Muscle layer of duodenum (tissue), 2 donors: ENCODE results near the gene USP22.
"Not testable (repeated sequence)": the region's sequence is repeated elsewhere in the genome, so short reads cannot be mapped to it uniquely, and the experiment has no call there.

Experiments used
- H3K27ac ChIP-seq: one replicate; pipeline ENCODE4 v1.7.0; 2013; ENCODE audit warnings: mild to moderate bottlenecking, low read length
- H3K27me3 ChIP-seq: one replicate; pipeline ENCODE4 v1.7.0; 2013; ENCODE audit warnings: low read depth, mild to moderate bottlenecking, control low read depth, low read length
- H3K36me3 ChIP-seq, 2 donors: one replicate each; pipeline ENCODE4 v1.7.0; 2013; ENCODE audit warnings: low read length in 2 of 2, control low read depth in 1 of 2, mild to moderate bottlenecking in 1 of 2; ENCODE audit not compliant: insufficient read depth in 2 of 2, control insufficient read depth in 1 of 2
- H3K4me1 ChIP-seq, 2 donors: one replicate each; pipeline ENCODE4 v1.7.0; 2013; ENCODE audit warnings: low read length in 2 of 2, mild to moderate bottlenecking in 2 of 2, control low read depth in 1 of 2, moderate library complexity in 1 of 2; ENCODE audit not compliant: insufficient read depth in 2 of 2, control insufficient read depth in 1 of 2
- H3K4me3 ChIP-seq, 2 donors: one replicate each; pipeline ENCODE4 v1.7.0; 2013; ENCODE audit warnings: low read length in 2 of 2, low read depth in 1 of 2, mild to moderate bottlenecking in 1 of 2
- H3K9me3 ChIP-seq, 2 donors: one replicate each; pipeline ENCODE4 v1.7.0; 2013; ENCODE audit warnings: low read length in 2 of 2, control low read depth in 1 of 2, mild to moderate bottlenecking in 1 of 2; ENCODE audit not compliant: control insufficient read depth in 1 of 2
- donor health status: healthy.

USP22 gene

DNA sequence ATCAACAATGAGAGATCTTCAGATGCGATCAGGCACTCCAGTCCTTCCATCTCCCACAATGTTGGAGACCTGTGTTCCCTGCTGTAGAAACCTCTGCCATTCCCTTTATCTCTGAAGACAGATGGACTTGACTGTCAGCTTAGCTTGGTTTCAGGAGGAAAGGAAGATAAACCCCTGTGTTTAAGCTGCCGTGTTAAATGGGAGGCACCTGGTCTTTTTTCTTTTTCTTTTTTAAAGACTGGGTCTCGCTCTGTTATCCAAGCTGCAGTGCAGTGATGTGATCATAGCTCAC, 63.1 kb downstream of the USP22 start:
- no peak overlapping the region for H3K4me3 ChIP-seq
- H3K27ac ChIP-seq: no peak overlapping the region
- H3K36me3 ChIP-seq: no peaks in the 10 kb centered on the region
- H3K27me3 ChIP-seq: no peaks in the 10 kb centered on the region
- H3K4me1 ChIP-seq: no peaks in the 10 kb centered on the region
- no peaks in the 10 kb centered on the region for H3K9me3 ChIP-seq

DNA sequence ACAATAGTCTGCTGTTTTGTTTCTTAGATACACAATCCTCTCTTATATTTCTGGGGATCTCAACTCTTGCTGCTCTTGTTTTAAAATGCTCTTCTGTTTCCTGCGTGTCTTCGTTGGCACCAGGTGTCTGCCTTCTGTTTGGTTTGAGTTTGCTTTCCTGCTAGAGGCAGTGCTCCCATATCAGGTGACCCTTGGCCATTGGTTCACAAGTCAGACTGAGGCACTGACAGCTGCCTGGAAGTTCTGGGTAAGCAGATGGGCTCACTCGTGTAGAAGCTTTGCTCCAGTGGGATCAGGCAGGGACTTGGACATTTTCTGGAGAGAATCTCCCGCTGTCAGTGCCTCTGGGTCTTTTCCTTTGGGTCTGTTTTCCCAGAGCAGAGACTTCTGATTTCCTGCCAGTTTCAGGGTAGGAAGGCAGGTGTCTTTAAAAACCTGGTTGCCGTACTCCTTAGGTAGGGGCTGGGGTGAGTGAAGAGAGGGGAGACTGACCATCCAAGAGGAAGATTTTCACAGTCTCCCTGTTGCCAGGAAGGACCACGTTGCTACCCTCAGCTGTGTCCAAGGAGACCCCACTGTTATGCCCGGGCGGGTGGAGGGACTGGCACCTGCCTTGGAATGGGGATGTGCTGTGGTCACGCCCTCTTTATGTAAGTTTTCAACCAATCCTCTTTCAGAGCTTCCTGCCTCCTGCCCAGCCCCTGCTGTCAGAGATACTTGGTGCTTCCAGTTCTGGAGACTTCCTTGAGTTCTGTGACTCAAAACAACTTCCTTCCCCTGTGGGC, 63.6 kb downstream of the USP22 start:
- not testable (repeated sequence) for H3K27me3 ChIP-seq, H3K9me3 ChIP-seq, H3K4me1 ChIP-seq, H3K36me3 ChIP-seq, H3K27ac ChIP-seq, H3K4me3 ChIP-seq

DNA sequence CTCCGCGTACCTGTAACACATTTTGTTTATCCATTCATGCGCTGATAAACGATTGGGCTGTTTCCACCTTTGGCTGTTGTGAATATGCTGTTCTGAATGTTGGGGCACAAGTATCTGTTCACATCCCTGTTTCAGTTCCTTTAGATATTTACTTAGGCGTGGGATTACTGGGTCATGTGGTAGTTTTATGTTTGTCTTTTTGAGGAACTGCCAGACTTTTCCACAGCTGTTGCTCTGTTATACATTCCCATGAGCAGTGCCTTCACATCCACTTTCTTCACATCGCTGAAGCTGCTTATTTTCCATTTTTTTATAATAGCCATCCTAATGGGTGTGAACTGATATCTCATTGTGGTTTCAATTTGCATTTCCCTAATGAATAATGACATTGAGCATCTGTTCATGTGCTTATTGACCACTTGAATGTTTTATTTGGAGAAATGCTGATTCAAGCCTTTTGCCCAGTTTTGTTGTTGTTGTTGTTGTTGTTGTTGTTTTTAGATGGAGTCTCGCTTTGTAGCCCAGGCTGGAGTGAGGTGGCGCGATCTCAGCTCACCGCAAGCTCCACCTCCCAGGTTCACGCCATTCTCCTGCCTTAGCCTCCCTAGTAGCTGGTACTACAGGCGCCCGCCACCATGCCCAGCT, 65.1 kb downstream of the USP22 start:
- not testable (repeated sequence) for H3K9me3 ChIP-seq, H3K4me3 ChIP-seq, H3K36me3 ChIP-seq, H3K4me1 ChIP-seq, H3K27ac ChIP-seq, H3K27me3 ChIP-seq

DNA sequence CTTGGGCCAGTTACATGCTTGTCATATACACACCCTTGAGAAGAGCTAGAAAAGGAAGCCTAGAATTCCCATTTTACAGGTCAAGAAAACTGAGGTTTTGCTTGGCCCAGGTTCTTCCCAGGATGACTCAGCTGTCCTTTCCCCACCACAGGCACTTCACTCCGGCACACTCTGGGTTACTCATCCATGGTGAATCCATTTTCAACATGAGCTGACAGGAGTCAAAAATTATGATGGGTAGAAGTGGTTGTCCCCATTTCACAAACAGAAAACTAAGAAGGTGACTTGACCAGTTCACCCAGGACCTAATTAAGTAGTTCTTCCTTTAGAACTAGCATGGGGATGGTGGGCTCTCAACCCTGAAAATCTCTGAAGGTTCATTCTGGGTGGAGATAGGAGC, 67.2 kb downstream of the USP22 start:
- H3K27me3 ChIP-seq: no peaks in the 10 kb centered on the region
- no peak overlapping the region for H3K27ac ChIP-seq
- no peaks in the 10 kb centered on the region for H3K4me1 ChIP-seq
- no peaks in the 10 kb centered on the region for H3K36me3 ChIP-seq
- no peak overlapping the region for H3K4me3 ChIP-seq
- no peaks in the 10 kb centered on the region for H3K9me3 ChIP-seq

DNA sequence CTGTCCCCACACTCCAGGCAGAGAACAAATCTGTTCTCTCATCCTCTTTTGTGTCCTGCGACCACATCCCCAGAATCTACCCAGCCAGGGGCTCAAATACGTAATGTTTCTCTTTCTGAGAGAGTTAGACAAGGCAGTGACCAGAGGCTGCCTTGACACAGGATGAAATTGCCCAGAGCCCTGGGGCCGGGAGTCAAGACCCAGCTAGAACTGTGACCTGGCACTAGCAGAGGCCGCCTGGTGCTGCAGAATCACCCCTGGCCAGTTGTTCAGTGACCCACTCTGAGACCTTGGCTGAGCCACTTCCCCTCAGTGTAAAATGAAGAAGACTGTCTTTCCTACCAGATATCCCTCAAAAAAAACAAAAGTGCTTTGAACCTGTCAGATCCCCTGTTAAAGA, 72.5 kb downstream of the USP22 start:
- no peaks in the 10 kb centered on the region for H3K9me3 ChIP-seq
- no peak overlapping the region for H3K27ac ChIP-seq
- no peaks in the 10 kb centered on the region for H3K27me3 ChIP-seq
- no peaks in the 10 kb centered on the region for H3K4me1 ChIP-seq
- no peak overlapping the region for H3K4me3 ChIP-seq
- H3K36me3 ChIP-seq: no peaks in the 10 kb centered on the region

DNA sequence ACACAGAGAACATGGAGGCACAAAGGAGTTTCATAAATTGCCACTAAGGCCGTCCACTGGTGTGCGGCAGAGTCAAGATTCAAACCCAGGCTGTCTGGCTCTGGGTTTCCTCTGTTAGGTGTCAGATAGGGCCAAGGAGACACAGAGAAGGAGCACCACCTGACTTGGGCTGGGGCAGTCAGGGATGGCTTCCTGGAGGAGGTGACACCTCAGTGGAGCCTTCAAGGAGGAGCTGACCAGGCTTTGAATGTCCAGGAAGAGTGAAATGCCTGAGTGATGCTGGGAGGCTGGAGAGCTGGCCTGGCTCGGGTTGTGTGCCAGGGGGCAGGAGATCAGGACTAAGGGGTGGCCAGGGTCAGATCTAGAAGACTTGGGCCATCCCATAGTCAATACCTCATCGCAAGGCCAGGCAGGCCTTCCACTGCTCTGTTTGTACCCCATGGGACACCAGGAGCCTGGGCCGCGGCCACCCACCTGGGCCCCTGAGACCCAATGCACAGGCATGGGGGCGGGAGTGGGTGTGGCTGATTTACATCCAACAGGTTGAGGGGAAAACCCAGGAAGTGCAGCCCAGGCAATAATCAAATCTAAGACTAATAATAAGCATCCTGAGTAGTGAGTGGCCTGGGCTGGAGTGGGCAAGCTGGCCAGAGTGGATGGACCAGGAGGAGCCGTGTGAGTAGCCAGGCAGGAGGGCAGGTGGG, 73.7 kb downstream of the USP22 start:
- Histone ChIP-seq H3K36me3 (no peaks in the 10 kb centered on the region), H3K9me3 (no peaks in the 10 kb centered on the region), H3K27me3 (no peaks in the 10 kb centered on the region), H3K4me1 (no peaks in the 10 kb centered on the region), H3K4me3 (no peak overlapping the region), H3K27ac (no peak overlapping the region)

DNA sequence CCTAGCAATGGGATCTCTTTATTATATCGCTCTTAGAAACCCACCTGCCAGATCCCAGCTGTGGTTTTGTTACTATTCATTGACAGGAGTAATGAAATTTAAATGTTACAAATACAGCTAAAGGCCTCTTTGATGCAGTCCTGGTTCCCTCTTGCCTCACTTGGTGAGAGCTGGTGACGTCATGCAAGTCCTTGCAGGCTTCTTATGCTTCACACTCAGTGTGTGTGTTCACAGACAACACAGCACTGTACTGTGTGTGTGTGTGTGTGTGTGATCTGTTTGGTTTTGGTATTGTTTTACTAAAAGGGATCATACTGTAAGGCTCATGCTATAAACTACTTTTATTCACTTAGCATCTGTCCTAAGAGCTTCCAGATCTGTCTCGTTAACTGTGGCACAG, 75.0 kb downstream of the USP22 start:
- H3K9me3 ChIP-seq: no peaks in the 10 kb centered on the region
- H3K36me3 ChIP-seq: no peaks in the 10 kb centered on the region
- H3K4me3 ChIP-seq: no peak overlapping the region
- H3K4me1 ChIP-seq: no peaks in the 10 kb centered on the region
- H3K27me3 ChIP-seq: no peaks in the 10 kb centered on the region
- no peak overlapping the region for H3K27ac ChIP-seq

DNA sequence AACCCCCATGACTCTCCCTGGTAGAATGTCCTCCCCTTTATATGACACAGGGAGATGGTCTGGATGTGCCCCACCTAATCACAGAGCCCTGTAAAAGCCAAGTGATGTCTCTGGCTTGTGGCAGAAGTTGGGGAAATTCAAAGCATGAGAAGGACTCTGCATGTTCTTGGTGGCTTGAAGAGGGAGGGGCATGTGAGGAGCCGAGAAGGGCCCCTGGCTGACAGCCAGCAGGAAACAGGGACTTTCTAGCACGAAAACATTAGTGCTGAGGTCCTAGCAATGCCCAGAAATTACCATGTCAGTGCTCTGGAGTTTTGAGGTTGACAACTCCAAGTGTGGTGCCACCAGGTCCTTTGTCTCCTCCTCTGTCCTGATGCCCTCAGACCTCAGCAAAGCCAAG, 75.9 kb downstream of the USP22 start:
- H3K4me3 ChIP-seq: no peak overlapping the region
- no peaks in the 10 kb centered on the region for H3K27me3 ChIP-seq
- H3K4me1 ChIP-seq: no peaks in the 10 kb centered on the region
- H3K27ac ChIP-seq: no peak overlapping the region
- no peaks in the 10 kb centered on the region for H3K36me3 ChIP-seq
- no peaks in the 10 kb centered on the region for H3K9me3 ChIP-seq

DNA sequence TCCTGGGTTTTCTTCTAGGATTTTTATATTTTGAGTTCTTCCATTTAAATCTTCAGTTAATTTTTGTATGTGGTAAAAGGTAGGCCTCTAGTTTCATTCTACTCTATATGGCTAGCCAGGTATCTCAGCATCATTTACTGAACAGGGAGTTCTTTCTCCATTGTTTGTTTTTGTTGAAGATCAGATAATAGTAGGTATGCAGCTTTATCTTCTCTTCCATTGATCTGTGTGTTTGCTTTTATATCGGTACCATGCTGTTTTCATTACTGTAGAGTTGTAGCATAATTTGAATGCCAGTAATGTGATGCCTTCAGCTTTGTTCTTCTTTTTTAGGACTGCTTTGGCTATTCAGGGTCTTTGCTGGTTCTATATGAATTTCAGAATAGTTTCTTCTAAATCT, 77.3 kb downstream of the USP22 start:
- no peaks in the 10 kb centered on the region for H3K9me3 ChIP-seq
- no peaks in the 10 kb centered on the region for H3K36me3 ChIP-seq
- no peak overlapping the region for H3K4me3 ChIP-seq
- no peaks in the 10 kb centered on the region for H3K4me1 ChIP-seq
- no peak overlapping the region for H3K27ac ChIP-seq
- no peaks in the 10 kb centered on the region for H3K27me3 ChIP-seq

DNA sequence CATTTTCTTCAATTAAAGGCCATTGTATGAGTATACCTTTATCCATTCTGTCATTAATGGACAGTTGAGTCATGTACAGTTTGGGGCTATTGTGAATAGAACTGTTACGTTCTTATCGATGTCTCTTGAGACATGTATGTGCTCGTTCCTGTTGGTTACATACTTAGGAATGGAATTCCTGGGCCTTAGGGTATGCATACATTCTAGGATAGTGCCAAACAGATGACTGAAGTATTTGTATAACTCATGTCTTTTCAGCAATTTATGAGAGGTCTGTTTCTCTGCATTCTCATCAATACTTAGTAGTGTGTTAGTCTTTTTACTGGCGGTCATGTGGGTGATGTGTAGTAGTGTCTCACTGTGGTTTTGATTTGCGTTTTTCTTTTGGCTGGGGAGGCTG, 81.2 kb downstream of the USP22 start:
- H3K36me3 ChIP-seq: no peaks in the 10 kb centered on the region
- H3K4me3 ChIP-seq: no peak overlapping the region
- no peaks in the 10 kb centered on the region for H3K9me3 ChIP-seq
- H3K4me1 ChIP-seq: no peaks in the 10 kb centered on the region
- H3K27ac ChIP-seq: no peak overlapping the region
- no peaks in the 10 kb centered on the region for H3K27me3 ChIP-seq

DNA sequence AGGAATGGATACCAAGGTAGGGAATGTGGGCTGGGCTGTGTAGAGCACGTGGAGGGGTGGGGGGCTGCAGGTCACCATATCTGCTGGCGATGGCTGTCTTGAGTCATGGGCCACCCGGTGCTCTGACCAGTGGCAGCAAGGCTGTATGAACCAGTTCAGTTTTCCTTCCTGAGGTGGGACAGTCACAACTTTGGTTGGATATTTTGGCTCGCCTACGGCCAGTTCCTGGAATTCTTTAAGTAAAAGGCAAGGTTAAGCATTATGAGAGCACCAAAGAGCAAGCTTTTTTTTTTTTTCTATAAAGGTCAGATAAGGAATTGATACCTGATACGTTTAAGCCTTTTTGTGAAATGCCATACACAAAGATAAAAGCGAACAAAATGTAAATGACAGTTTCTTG, 81.9 kb downstream of the USP22 start:
- Histone ChIP-seq H3K27me3 (no peaks in the 10 kb centered on the region), H3K9me3 (no peaks in the 10 kb centered on the region), H3K4me1 (no peaks in the 10 kb centered on the region), H3K4me3 (no peak overlapping the region), H3K27ac (no peak overlapping the region), H3K36me3 (no peaks in the 10 kb centered on the region)
